Epithelial cell of esophagus (primary cell): ENCODE results near the gene SLC7A6OS.

Experiments used
- DNase-seq: peaks from one replicate; pipeline ENCODE4 v3.0.0; 2010; ENCODE audit warnings: low read depth
- H3K4me3 ChIP-seq: 2 replicates; pipeline ENCODE4 v1.5.1; 2011; ENCODE audit warnings: mild to moderate bottlenecking, low read length, control low read depth
- CTCF ChIP-seq: IDR thresholded peaks from 2 replicates; pipeline ENCODE4 v1.5.1; 2011; ENCODE audit warnings: low read depth, mild to moderate bottlenecking, low read length, control low read depth, inconsistent platforms; ENCODE audit not compliant: insufficient read depth; ENCODE audit errors: missing control alignments

Gene SLC7A6OS

DNA sequence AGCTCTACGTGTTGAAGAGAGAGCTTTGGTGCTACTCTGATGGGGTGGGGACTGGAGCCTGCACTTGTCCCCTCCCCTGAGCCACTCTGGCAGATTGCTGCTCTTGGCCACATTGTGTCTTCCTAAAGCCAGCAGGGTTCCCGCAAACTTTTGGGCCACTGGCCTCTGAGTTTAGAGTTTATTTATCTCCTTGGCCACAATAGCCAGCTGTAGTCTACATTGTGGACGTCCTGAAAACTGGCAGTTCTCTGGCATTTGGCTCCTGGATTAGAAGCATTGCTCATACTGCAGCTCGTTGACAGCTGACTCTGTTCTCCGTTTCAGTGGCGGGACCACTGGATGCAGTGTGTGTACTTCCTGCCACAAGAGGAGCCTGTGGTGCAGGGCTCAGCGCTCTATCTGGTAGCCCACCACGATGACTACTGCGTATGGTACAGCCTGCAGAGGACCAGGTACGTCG, 34.6 kb upstream of the SLC7A6OS start:
- DNase-seq = no peak

GRCh38 chr16:68344252-68344651, 33.5 kb upstream of the SLC7A6OS start:
- TF ChIP-seq CTCF = no peak
- DNase-seq = no peak
- no peak overlapping the region for H3K4me3 ChIP-seq

More for the DNA sequence above, 34.6 kb upstream of the SLC7A6OS start:
- H3K4me3 ChIP-seq = no peak overlapping the region
- no peak for TF ChIP-seq CTCF

GRCh38 chr16:68343137-68343536, 32.4 kb upstream of the SLC7A6OS start:
- no peak for TF ChIP-seq CTCF
- no peak overlapping the region for H3K4me3 ChIP-seq
- no peak for DNase-seq

DNA sequence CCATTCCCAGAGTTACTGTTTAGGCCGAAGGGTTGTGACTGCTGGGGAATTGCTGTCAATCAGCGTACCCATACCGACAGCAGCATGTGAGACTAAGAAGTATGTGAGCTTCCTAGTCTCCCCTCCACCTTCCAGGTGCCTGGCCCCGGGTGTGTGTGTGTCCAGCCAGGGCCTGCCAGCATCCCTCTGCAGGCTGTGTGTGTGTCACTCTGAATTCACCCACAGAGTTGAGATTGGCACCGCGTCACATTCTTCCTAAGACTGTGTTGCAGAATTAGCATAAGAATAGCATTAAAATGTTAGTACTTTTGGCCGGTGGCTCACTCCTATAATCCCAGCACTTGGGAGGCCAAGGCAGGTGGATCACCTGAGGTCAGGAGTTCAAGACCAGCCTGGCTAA, 31.9 kb upstream of the SLC7A6OS start:
- no peak overlapping the region for H3K4me3 ChIP-seq
- no peak for DNase-seq
- TF ChIP-seq CTCF = no peak

DNA sequence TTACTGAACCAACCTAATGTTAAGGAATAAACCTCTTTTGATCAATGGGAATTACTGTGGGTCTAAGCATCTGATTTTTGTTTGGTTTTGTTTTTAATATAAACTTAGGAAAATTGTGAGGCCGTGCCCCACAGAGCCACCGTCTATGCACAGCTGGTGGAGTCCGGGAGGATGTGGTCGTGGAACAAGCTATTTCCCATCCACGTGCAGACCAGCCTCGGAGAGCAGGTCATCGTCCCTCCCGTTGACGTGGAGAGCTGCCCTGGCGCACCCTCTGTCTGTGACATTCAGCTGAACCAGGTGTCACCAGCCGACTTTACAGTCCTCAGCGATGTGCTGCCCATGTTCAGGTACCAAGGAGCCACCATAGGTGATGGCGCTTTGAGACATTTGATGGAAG, 28.5 kb upstream of the SLC7A6OS start:
- no peak overlapping the region for H3K4me3 ChIP-seq
- no peak for TF ChIP-seq CTCF
- no peak for DNase-seq

- no peak for DNase-seq
- no peak overlapping the region for H3K4me3 ChIP-seq
Measured at GRCh38 chr16:68338326-68339119, 27.8 kb upstream of the SLC7A6OS start.

More at GRCh38 chr16:68338326-68339119, 27.8 kb upstream of the SLC7A6OS start:
- no peak for TF ChIP-seq CTCF
